ENCODE data around the gene SLC22A12.

DNA sequence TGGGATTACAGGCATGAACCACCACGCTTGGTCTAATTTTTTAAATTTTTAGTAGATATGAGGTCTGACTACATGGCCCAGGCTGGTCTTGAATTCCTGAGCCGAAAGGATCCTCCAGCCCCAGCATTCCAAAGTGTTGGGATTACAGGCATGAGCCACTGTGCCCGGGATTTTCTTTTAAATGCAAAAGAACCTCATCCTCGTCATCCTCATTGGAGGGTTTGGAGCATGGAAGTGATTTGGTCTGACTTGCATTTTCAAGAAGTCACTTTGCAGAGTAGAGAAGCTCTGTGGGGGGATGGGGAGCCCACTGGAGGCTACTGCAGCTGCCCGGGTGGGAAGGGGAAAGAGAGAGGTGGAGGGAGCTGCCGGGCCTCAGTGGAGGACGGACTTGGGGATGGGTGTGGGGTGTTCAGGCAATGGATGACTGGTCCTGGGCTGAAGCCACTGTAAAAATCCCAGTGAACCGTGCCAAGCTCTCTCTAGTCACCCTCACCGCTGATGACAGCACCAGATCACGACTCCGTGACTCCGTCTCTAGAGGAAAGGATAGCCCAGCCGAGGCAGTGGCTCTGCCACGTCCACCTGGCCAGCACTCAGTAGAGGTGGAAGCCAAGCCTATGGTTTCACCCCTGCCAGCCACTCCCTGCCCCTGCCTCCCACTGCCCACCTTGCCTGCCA, 32.8 kb upstream of the SLC22A12 start:
- TF ChIP-seq POLR2AphosphoS5 (IDR thresholded peaks at IDR 0.05; ENCODE audit: low read depth) (no peak), EZH2 (IDR thresholded peaks at IDR 0.05; ENCODE audit: low read depth, unreplicated experiment) (no peak), ZNF114 (CRISPR knock-in tag; IDR thresholded peaks at IDR 0.05) (no peak), EZH2phosphoT487 (IDR thresholded peaks at IDR 0.05; ENCODE audit: unreplicated experiment) (no peak), CREB1 (CRISPR knock-in tag; IDR thresholded peaks at IDR 0.05; ENCODE audit: low read depth) (no peak)
- TF ChIP-seq, protein P1, sequence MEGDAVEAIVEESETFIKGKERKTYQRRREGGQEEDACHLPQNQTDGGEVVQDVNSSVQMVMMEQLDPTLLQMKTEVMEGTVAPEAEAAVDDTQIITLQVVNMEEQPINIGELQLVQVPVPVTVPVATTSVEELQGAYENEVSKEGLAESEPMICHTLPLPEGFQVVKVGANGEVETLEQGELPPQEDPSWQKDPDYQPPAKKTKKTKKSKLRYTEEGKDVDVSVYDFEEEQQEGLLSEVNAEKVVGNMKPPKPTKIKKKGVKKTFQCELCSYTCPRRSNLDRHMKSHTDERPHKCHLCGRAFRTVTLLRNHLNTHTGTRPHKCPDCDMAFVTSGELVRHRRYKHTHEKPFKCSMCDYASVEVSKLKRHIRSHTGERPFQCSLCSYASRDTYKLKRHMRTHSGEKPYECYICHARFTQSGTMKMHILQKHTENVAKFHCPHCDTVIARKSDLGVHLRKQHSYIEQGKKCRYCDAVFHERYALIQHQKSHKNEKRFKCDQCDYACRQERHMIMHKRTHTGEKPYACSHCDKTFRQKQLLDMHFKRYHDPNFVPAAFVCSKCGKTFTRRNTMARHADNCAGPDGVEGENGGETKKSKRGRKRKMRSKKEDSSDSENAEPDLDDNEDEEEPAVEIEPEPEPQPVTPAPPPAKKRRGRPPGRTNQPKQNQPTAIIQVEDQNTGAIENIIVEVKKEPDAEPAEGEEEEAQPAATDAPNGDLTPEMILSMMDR (conservative IDR thresholded peaks at IDR 0.05; ENCODE audit: low read depth in 2 of 2): no peak
- TF ChIP-seq, protein P2, sequence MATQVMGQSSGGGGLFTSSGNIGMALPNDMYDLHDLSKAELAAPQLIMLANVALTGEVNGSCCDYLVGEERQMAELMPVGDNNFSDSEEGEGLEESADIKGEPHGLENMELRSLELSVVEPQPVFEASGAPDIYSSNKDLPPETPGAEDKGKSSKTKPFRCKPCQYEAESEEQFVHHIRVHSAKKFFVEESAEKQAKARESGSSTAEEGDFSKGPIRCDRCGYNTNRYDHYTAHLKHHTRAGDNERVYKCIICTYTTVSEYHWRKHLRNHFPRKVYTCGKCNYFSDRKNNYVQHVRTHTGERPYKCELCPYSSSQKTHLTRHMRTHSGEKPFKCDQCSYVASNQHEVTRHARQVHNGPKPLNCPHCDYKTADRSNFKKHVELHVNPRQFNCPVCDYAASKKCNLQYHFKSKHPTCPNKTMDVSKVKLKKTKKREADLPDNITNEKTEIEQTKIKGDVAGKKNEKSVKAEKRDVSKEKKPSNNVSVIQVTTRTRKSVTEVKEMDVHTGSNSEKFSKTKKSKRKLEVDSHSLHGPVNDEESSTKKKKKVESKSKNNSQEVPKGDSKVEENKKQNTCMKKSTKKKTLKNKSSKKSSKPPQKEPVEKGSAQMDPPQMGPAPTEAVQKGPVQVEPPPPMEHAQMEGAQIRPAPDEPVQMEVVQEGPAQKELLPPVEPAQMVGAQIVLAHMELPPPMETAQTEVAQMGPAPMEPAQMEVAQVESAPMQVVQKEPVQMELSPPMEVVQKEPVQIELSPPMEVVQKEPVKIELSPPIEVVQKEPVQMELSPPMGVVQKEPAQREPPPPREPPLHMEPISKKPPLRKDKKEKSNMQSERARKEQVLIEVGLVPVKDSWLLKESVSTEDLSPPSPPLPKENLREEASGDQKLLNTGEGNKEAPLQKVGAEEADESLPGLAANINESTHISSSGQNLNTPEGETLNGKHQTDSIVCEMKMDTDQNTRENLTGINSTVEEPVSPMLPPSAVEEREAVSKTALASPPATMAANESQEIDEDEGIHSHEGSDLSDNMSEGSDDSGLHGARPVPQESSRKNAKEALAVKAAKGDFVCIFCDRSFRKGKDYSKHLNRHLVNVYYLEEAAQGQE (IDR thresholded peaks at IDR 0.05; ENCODE audit: unreplicated experiment): no peak
